A549 (cell line): ENCODE data around the gene ITPA. TPM values are rescaled to one million over a fixed set of nuclear protein-coding genes. Genes with fewer than 3 reads are reported as not detected.

Source experiments
- ATAC-seq, 2 experiments: fragments of 200-7000 bp in 1 of 2; fragments of >200 bp in 1 of 2; cut with Nextera tagmentation in 1 of 2; cut with Tn5 transposase in 1 of 2; 3 replicates each; pipeline versions ENCODE4 v1.8.0 to v1.9.1; 2018 to 2020; ENCODE audit warnings: mild to moderate bottlenecking in 1 of 2, moderate library complexity in 1 of 2
- CTCF ChIA-PET: fragments of 300-600 bp; sonication (Branson Sonifier 250); formaldehyde crosslinking; extraction: SDS; loops from one replicate; lab custom pipeline; 2021; ENCODE audit warnings: antibody characterized with exemption, inconsistent platforms; lab: Yijun Ruan, JAX
- POLR2A ChIA-PET: fragments of 350-600 bp; formaldehyde crosslinking; extraction: SDS; loops from one replicate; lab custom pipeline; 2021; ENCODE audit warnings: antibody characterized with exemption, inconsistent platforms; lab: Yijun Ruan, JAX
- DNase-seq, 2 experiments: peaks; one replicate each; pipeline versions ENCODE4 v3.0.0 to v3.0.0-alpha.2; 2011 to 2016; ENCODE audit warnings: low read depth in 1 of 2, low spot score in 1 of 2
- FAIRE-seq: peaks from 2 replicates; lab custom pipeline; 2011; peaks lifted over from hg19 to GRCh38; lab: Jason Lieb, UNC
- H3K27ac ChIP-seq, 2 experiments: fragments of >200 bp; sonication (Bioruptor Twin); formaldehyde crosslinking; 3 replicates each; pipeline ENCODE4 v1.5.1; 2016 to 2017
- H3K4me1 ChIP-seq: fragments of >200 bp; sonication (Bioruptor Twin); formaldehyde crosslinking; 3 replicates; pipeline ENCODE4 v1.6.1; 2016
- H3K4me2 ChIP-seq: fragments of >200 bp; sonication (Bioruptor Twin); formaldehyde crosslinking; 3 replicates; pipeline ENCODE4 v1.6.1; 2016
- H3K4me3 ChIP-seq: fragments of >200 bp; sonication (Bioruptor Twin); formaldehyde crosslinking; 3 replicates; pipeline ENCODE4 v1.5.1; 2016
- H3K9me3 ChIP-seq: fragments of >200 bp; sonication (Bioruptor Twin); formaldehyde crosslinking; 3 replicates; pipeline ENCODE4 v1.6.1; 2016
- BHLHE40 ChIP-seq: IDR thresholded peaks from 2 replicates; pipeline ENCODE4 v1.6.1; 2012; ENCODE audit warnings: low read depth, low read length, inconsistent platforms
- CEBPB ChIP-seq, 2 experiments: fragments of >200 bp in 1 of 2; sonication (Bioruptor Twin) in 1 of 2; formaldehyde crosslinking in 1 of 2; IDR thresholded peaks; 2 replicates each; pipeline ENCODE4 v1.6.1; 2012 to 2016
- CHD4 ChIP-seq: fragments of 200-600 bp; sonication (generic); IDR thresholded peaks from 2 replicates; pipeline ENCODE4 v1.6.1; 2016; ENCODE audit warnings: antibody characterized with exemption, mild to moderate bottlenecking, borderline replicate concordance
- ESRRA ChIP-seq: fragments of 150-350 bp; IDR thresholded peaks from 2 replicates; pipeline ENCODE4 v1.6.1; 2014; ENCODE audit warnings: mild to moderate bottlenecking, low read length, borderline replicate concordance
- HOXA7 ChIP-seq: fragments of 250-450 bp; sonication (Bioruptor Pico); IDR thresholded peaks from 2 replicates; pipeline ENCODE4 v1.5.0; 2020; ENCODE audit warnings: mild to moderate bottlenecking, moderate library complexity
- HOXB5 ChIP-seq: fragments of 250-450 bp; sonication (Bioruptor Pico); IDR thresholded peaks from 2 replicates; pipeline ENCODE4 v1.5.0; 2020; ENCODE audit warnings: mild to moderate bottlenecking, moderate library complexity
- JUNB ChIP-seq: fragments of >200 bp; sonication (Bioruptor Twin); formaldehyde crosslinking; IDR thresholded peaks from 2 replicates; pipeline ENCODE4 v1.6.1; 2016
- MAZ ChIP-seq: fragments of 150-350 bp; IDR thresholded peaks from 2 replicates; pipeline ENCODE4 v1.6.1; 2014; ENCODE audit warnings: antibody characterized with exemption, low read depth, low read length, borderline replicate concordance
- PHF8 ChIP-seq: fragments of 200-600 bp; sonication (generic); IDR thresholded peaks from 2 replicates; pipeline ENCODE4 v1.6.1; 2016; ENCODE audit warnings: low read depth, mild to moderate bottlenecking, antibody characterized with exemption, moderate library complexity, borderline replicate concordance
- POLR2A ChIP-seq: IDR thresholded peaks from 2 replicates; pipeline ENCODE4 v1.6.1; 2012; ENCODE audit warnings: mild to moderate bottlenecking, low read length
- POLR2AphosphoS2 ChIP-seq: conservative IDR thresholded peaks from 2 replicates; pipeline ENCODE4 v1.6.1; 2012; ENCODE audit warnings: low read length, improper control_type of control experiment, inconsistent platforms
- RAD21 ChIP-seq, 2 experiments: fragments of >200 bp in 1 of 2; sonication (Bioruptor Twin) in 1 of 2; formaldehyde crosslinking in 1 of 2; IDR thresholded peaks in 1 of 2; conservative IDR thresholded peaks in 1 of 2; 2 replicates in 1 of 2; 3 replicates in 1 of 2; pipeline ENCODE4 v1.6.1; 2012 to 2018; ENCODE audit warnings: inconsistent platforms in 1 of 2
- RNF2 ChIP-seq: fragments of 200-600 bp; sonication (generic); IDR thresholded peaks from 2 replicates; pipeline ENCODE4 v1.6.1; 2016; ENCODE audit warnings: low read depth, mild to moderate bottlenecking, antibody characterized with exemption, moderate library complexity, borderline replicate concordance
- SMC3 ChIP-seq: fragments of >200 bp; sonication (Bioruptor Twin); formaldehyde crosslinking; IDR thresholded peaks from 3 replicates; pipeline ENCODE4 v1.6.1; 2018; ENCODE audit warnings: inconsistent platforms
- SREBF2 ChIP-seq: fragments of 450-650 bp; IDR thresholded peaks from 2 replicates; pipeline ENCODE4 v1.6.1; 2014; ENCODE audit warnings: mild to moderate bottlenecking, moderate library complexity
- TFCP2L1 ChIP-seq: fragments of 250-450 bp; sonication (Bioruptor Pico); IDR thresholded peaks from 2 replicates; pipeline ENCODE4 v1.5.0; 2021; ENCODE audit warnings: mild to moderate bottlenecking
- ZC3H11A ChIP-seq: fragments of 450-650 bp; IDR thresholded peaks from 2 replicates; pipeline ENCODE4 v1.6.1; 2014; ENCODE audit warnings: antibody characterized with exemption, mild to moderate bottlenecking
- ZNF302 ChIP-seq: fragments of 250-450 bp; sonication (Bioruptor Pico); IDR thresholded peaks from 2 replicates; pipeline ENCODE4 v1.9.0; 2021; ENCODE audit warnings: inconsistent platforms, mild to moderate bottlenecking, moderate library complexity
- whole genome bisulfite sequencing: methylation state at CpG from one replicate; pipeline ENCODE4 v1.1.6; 2017; ENCODE audit errors: missing lambda C conversion rate; 5-methylcytosine and 5-hydroxymethylcytosine counted together
- polyA plus RNA-seq, 4 experiments: library from polyadenylated mRNA; depleted of rRNA in 3 of 4; stranded (reverse); fragments of >200 nt; fragmentation: RNase III in 1 of 4; extraction: RNeasy Plus Mini Kit Qiagen cat#74134 plus additional on column Dnase treatment in 1 of 4; gene quantifications; 2 replicates in 3 of 4; 3 replicates in 1 of 4; pipeline ENCODE4 v1.2.3, GENCODE V29; 2011 to 2017
- TF ChIP-seq, protein P1 (sequence below): fragments of 450-650 bp; IDR thresholded peaks from 2 replicates; pipeline ENCODE4 v1.6.1; 2014; ENCODE audit warnings: antibody characterized with exemption
- TF ChIP-seq, protein P2 (sequence below): fragments of 250-450 bp; sonication (Bioruptor Pico); IDR thresholded peaks from 2 replicates; pipeline ENCODE4 v1.5.0; 2021; ENCODE audit warnings: mild to moderate bottlenecking, moderate library complexity, borderline replicate concordance
- TF ChIP-seq, protein P3 (sequence below): fragments of 250-450 bp; sonication (Bioruptor Pico); IDR thresholded peaks from 2 replicates; pipeline ENCODE4 v1.5.0; 2020; ENCODE audit warnings: low read depth, mild to moderate bottlenecking, moderate library complexity
- TF ChIP-seq, protein P4 (sequence below): fragments of >200 bp; sonication (Bioruptor Twin); formaldehyde crosslinking; IDR thresholded peaks from 3 replicates; pipeline ENCODE4 v1.6.1; 2016

ITPA gene
- polyA plus RNA-seq, 2 of the 4 experiments (the other 2 are of a cell fraction): 54.0 to 106 TPM

DNA sequence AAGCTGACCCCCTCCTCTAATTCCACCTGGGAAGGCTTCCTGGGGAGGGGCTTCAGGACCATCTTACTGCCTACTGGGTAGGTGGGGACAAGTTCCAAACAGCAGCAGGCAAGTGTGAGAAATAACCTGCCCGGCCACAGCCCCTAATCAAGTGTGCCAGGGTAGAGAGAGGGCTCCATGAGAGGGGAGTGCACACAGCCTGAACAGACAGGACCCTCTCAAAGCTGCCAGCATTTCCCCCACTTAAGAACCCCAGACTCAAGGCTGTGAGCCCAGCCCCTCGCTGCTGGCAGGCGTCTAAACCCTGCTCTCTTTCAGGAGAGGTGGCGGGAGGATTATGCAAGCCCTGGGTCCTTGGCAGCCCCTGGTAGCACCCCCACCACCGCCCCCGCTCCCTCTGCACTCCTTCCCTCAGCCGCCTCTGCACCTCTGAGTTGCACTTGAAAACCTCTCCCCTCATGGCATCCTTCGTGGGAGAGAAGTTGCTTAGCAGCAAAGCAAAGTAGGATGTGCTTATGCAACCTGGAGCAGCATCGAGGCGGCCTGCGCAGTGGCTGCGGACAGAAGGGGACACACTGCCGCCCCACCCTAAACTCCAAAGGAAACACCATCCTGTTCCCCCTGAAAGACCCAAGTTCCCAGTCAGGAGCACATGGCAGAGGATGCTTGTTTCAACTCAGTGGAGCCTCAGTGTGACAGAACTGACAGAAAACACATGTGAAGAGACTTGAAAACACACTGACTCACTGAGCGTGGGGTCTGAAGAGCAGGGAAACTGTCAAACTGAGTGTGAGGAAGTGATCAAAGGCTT lies 15.3 kb upstream of the ITPA start (continued):
- no peak for TF ChIP-seq HOXB5 (CRISPR knock-in tag)
- TF ChIP-seq, protein P1, sequence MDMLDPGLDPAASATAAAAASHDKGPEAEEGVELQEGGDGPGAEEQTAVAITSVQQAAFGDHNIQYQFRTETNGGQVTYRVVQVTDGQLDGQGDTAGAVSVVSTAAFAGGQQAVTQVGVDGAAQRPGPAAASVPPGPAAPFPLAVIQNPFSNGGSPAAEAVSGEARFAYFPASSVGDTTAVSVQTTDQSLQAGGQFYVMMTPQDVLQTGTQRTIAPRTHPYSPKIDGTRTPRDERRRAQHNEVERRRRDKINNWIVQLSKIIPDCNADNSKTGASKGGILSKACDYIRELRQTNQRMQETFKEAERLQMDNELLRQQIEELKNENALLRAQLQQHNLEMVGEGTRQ: no peak

DNA sequence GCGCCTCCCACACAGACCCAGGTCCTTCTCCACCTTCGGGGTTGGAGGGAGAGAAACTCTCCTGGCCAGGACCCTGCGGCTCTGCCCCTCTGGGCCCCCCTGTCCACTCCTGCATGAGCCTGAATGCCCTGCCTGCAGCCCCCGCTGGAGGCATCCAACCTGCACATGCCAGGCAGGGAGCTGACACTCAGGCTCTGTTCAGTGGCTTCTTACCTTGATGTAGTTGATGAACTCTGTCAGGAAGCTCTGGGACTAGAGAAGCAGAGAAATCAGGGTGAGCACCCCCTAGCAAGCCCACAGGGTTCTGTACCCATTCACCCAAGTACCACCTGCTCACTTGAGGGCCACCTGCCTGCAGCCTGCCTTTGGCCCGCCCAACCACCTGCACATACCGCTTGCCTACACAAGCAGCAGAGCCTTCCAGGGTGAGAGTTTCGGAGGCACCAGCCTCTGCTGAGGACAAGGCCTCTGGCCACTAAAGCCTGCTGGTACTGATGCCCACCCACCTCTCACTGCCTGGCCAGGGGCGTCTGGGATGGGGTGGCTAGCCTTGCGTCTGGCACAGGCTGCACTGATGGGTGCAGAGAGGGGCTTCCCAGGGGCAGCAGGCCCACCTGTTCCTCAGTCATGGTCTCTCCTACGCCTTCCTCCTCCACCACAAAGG lies 14.5 kb upstream of the ITPA start:
- Histone ChIP-seq H3K4me2 (no peak overlapping the region), H3K4me1 (no peaks in the 10 kb centered on the region), H3K9me3 (no peaks in the 10 kb centered on the region), H3K27ac (no peak overlapping the region), H3K4me3 (no peak overlapping the region)
- FAIRE-seq (no peak), ATAC-seq (no peak), DNase-seq (no peak)
- 91% methylated on average over 10 of the region's 10 CpGs for WGBS
- ChIA-PET POLR2A (no interaction called here), CTCF (interaction anchor here (1.5 kb wide), 1 partner anchor 23 kb away, joined by 5 read pairs; no protein-coding TSS in a partner anchor)
- no peak for TF ChIP-seq JUNB
- no peak for TF ChIP-seq HOXA7 (CRISPR knock-in tag)
- TF ChIP-seq, protein P2, sequence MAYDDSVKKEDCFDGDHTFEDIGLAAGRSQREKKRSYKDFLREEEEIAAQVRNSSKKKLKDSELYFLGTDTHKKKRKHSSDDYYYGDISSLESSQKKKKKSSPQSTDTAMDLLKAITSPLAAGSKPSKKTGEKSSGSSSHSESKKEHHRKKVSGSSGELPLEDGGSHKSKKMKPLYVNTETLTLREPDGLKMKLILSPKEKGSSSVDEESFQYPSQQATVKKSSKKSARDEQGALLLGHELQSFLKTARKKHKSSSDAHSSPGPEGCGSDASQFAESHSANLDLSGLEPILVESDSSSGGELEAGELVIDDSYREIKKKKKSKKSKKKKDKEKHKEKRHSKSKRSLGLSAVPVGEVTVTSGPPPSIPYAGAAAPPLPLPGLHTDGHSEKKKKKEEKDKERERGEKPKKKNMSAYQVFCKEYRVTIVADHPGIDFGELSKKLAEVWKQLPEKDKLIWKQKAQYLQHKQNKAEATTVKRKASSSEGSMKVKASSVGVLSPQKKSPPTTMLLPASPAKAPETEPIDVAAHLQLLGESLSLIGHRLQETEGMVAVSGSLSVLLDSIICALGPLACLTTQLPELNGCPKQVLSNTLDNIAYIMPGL: no peak
- TF ChIP-seq BHLHE40: no peak
- TF ChIP-seq ZC3H11A: no peak
- TF ChIP-seq ESRRA: no peak
- no peak for TF ChIP-seq MAZ
- TF ChIP-seq RNF2: no peak
- TF ChIP-seq, protein P3, sequence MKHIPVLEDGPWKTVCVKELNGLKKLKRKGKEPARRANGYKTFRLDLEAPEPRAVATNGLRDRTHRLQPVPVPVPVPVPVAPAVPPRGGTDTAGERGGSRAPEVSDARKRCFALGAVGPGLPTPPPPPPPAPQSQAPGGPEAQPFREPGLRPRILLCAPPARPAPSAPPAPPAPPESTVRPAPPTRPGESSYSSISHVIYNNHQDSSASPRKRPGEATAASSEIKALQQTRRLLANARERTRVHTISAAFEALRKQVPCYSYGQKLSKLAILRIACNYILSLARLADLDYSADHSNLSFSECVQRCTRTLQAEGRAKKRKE: no peak
- TF ChIP-seq ZNF302 (CRISPR knock-in tag): no peak
- TF ChIP-seq SMC3: no peak
- TF ChIP-seq, protein P4, sequence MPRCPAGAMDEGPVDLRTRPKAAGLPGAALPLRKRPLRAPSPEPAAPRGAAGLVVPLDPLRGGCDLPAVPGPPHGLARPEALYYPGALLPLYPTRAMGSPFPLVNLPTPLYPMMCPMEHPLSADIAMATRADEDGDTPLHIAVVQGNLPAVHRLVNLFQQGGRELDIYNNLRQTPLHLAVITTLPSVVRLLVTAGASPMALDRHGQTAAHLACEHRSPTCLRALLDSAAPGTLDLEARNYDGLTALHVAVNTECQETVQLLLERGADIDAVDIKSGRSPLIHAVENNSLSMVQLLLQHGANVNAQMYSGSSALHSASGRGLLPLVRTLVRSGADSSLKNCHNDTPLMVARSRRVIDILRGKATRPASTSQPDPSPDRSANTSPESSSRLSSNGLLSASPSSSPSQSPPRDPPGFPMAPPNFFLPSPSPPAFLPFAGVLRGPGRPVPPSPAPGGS: no peak
- no peak for TF ChIP-seq RAD21 (conservative IDR thresholded peaks at IDR 0.05 in 1 of 2, IDR thresholded peaks at IDR 0.05 in 1 of 2)
- no peak for TF ChIP-seq POLR2A
- no peak for TF ChIP-seq TFCP2L1 (CRISPR knock-in tag)
- TF ChIP-seq CEBPB (IDR thresholded peaks at IDR 0.05): no peak
- no peak for TF ChIP-seq PHF8
- TF ChIP-seq CHD4: no peak
- TF ChIP-seq SREBF2: no peak
- TF ChIP-seq POLR2AphosphoS2: no peak
